Common myeloid progenitor, CD34-positive (primary cell): ENCODE measurements around the gene YIF1A.

Experiments used
- CTCF ChIA-PET: fragments of 350-600 bp; sonication (Branson Sonifier 250); formaldehyde crosslinking; loops from one replicate; lab custom pipeline; 2021; ENCODE audit warnings: antibody characterized with exemption; lab: Charles Lee
- POLR2A ChIA-PET: fragments of 350-600 bp; sonication (Branson Sonifier 250); formaldehyde crosslinking; loops from one replicate; lab custom pipeline; 2021; ENCODE audit warnings: antibody characterized with exemption; lab: Charles Lee
- DNase-seq, 3 donors: peaks; one replicate each; pipeline versions ENCODE4 v3.0.0 to v3.0.0-alpha.2; 2013
- H3K27ac ChIP-seq, 2 experiments: 1 replicate in 1 of 2; 2 replicates in 1 of 2; pipeline ENCODE4 v1.7.0; 2013; ENCODE audit warnings: inconsistent platforms in 2 of 2, low read length in 2 of 2, mild to moderate bottlenecking in 2 of 2, low read depth in 1 of 2, moderate library complexity in 1 of 2; ENCODE audit not compliant: severe bottlenecking in 2 of 2, insufficient read depth in 1 of 2, poor library complexity in 1 of 2
- H3K27me3 ChIP-seq, 5 experiments: replicated peaks in 2 of 5; 1 replicate in 3 of 5; 2 replicates in 2 of 5; pipeline versions ENCODE4 v1.6.1 to v1.7.0; 2013; ENCODE audit warnings: low read length in 4 of 5, mild to moderate bottlenecking in 2 of 5, moderate library complexity in 2 of 5, inconsistent platforms in 1 of 5; ENCODE audit not compliant: insufficient read depth in 5 of 5, control insufficient read depth in 4 of 5
- H3K36me3 ChIP-seq, 4 experiments: 1 replicate in 2 of 4; 2 replicates in 2 of 4; pipeline versions ENCODE4 v1.6.1 to v1.7.0; 2013; ENCODE audit warnings: low read length in 3 of 4, control low read depth in 1 of 4, mild to moderate bottlenecking in 1 of 4; ENCODE audit not compliant: control insufficient read depth in 4 of 4, insufficient read depth in 4 of 4
- H3K4me1 ChIP-seq, 4 experiments: 1 replicate in 3 of 4; 2 replicates in 1 of 4; pipeline versions ENCODE4 v1.6.1 to v1.7.1; 2013; ENCODE audit warnings: low read length in 3 of 4, mild to moderate bottlenecking in 3 of 4, control low read depth in 1 of 4, inconsistent platforms in 1 of 4, moderate library complexity in 1 of 4; ENCODE audit not compliant: control insufficient read depth in 4 of 4, insufficient read depth in 4 of 4; ENCODE audit errors: control extremely low read depth in 1 of 4
- H3K4me3 ChIP-seq, 7 experiments: 1 replicate in 4 of 7; 2 replicates in 3 of 7; pipeline versions ENCODE4 v1.5.1 to v1.7.0; 2013; ENCODE audit warnings: mild to moderate bottlenecking in 7 of 7, low read length in 6 of 7, moderate library complexity in 6 of 7, inconsistent platforms in 2 of 7, low read depth in 2 of 7, control low read depth in 1 of 7; ENCODE audit not compliant: insufficient read depth in 4 of 7, control insufficient read depth in 1 of 7; ENCODE audit errors: extremely low read depth in 1 of 7
- H3K9me3 ChIP-seq, 5 experiments: 1 replicate in 4 of 5; 2 replicates in 1 of 5; pipeline versions ENCODE4 v1.6.1 to v1.7.1; 2013; ENCODE audit warnings: low read length in 4 of 5, mild to moderate bottlenecking in 2 of 5, inconsistent platforms in 1 of 5, low read depth in 1 of 5, moderate library complexity in 1 of 5; ENCODE audit not compliant: control insufficient read depth in 4 of 5, insufficient read depth in 2 of 5; ENCODE audit errors: control extremely low read depth in 1 of 5
- WGBS: methylation state at CpG from one replicate; pipeline ENCODE4 v1.1.5; 2013; ENCODE audit not compliant: insufficient coverage; 5-methylcytosine and 5-hydroxymethylcytosine counted together

YIF1A gene

DNA sequence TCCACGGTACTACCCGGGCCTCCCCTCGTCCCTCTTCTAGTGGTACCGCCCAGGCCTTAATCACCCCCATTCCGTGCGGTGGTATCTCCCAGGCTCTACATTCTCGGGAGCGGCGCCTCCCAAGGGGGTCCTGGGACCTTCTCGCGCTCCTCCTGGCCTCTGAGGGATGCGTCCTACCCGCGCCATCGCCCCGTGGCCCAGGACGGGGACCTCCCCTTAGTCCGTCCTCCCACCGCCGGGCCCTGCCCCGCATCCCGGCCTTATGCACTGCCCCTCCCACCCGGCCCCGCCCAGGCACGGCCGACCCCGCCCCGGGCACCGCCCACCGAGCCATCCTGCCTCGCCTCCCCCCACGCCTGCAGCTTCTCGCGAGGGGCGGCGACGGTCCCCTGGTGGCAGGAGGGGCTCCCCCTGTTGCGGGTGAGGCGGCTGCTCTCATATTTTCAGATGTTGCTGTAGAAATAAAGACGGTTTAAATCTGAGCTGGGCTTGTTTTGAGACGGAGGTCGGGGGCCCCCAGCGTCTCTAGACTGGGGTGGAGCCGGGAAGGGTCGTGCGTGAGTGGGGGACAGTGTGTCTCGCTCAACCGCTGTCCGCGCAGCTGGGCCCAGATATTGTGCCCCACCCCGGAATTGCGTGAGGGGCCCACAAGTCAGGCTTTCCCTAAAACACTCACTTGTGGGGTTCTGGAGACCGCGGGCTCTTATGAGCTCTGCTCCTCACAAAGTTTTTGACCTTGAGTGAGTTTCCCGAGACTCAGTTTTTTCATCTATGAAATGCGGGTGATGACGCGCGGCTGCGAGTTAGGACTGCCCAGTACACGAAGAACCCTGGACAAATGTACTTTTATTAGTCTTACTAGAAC, 21.3 kb downstream of the YIF1A start:
- Histone ChIP-seq H3K4me3 (peak overlapping the region; percentile 32 to 96 (median 89)), H3K9me3 (no peaks in the 10 kb centered on the region), H3K4me1 (peaks cover 5 to 29% (median 26%) of the 10 kb centered on the region in 4 experiments), H3K27ac (peak overlapping the region; percentile 46 to 88), H3K36me3 (peaks cover 5 to 25% (median 19%) of the 10 kb centered on the region in 4 experiments), H3K27me3 (no peaks in the 10 kb centered on the region)
- under 1% methylated on average over 40 of the region's 61 CpGs for WGBS
- ChIA-PET CTCF (interaction anchor here (0.7 to 5.6 kb wide), 4 partner anchors 10 to 195 kb away, joined by 3 to 36 read pairs (median 8); partner anchors contain the start of gene YIF1A), POLR2A (interaction anchor here (0.7 to 1.3 kb wide), 3 partner anchors 10 to 149 kb away, joined by 3 to 5 read pairs (median 4); no protein-coding TSS in a partner anchor)
- DNase-seq: peak; percentile 89 to 94 (median 93)

DNA sequence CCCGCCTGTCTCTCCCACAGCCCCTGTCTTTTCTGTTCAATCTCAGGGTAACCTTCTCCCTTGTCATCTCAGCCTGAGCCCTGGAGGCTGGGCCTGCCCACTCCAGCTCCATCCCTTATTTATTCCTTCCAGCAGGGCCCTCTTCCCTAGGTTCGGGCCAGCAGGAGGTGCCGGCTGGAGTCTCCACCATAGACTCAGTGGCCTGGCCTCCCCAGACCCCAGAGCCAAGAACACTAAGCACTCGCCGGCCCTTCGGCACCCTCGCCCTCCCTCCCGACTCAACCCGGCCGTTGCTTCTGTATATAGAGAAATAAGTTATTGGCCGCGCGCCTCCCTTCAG, 21.9 kb downstream of the YIF1A start:
- ChIA-PET POLR2A (interaction anchor here (1.3 kb wide), 1 partner anchor 10 kb away, joined by 4 read pairs; no protein-coding TSS in a partner anchor), CTCF (interaction anchor here (2.9 to 5.6 kb wide), 2 partner anchors 14 to 20 kb away, joined by 14 to 36 read pairs; partner anchors contain the start of gene YIF1A)
- peak overlapping the region in 1 of 2 experiments; percentile 68 for H3K27ac ChIP-seq

DNA sequence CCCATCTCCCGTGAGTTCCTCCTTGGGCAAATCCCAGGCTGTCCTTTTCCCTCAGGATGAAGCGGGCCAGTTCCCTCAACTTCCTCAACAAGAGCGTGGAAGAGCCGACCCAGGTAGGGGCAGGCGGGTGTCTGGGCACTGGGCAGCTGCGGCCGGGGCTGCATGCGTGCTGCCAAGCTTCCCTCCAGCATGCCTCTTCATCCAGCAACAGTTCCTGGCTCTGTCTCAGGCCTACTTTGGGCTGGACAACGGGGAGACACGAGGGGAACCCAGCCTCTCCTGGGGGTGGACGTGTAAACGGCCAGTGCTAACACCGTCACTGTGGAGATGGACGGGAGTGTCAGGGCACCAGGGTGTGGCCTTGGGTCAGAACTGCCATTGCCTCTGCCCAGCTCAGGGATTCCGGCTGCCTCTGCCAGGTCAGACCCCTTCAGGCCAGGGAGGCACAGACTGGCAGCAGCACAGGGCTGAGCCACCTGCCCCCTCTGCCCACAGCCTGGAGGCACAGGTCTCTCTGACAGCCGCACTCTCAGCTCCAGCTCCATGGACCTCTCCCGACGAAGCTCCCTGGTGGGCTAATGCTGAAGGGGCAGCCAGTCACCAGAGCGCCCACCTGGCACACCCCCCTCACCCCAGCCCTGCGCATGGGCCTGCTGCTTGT, 22.4 kb downstream of the YIF1A start:
- ChIA-PET CTCF (interaction anchor here (1.0 to 5.6 kb wide), 4 partner anchors 15 to 100 kb away, joined by 3 to 36 read pairs (median 9); partner anchors contain the start of gene YIF1A), POLR2A (no interaction called here)
- Histone ChIP-seq H3K27me3 (no peaks in the 10 kb centered on the region), H3K36me3 (peaks cover 0 to 20% (median 10%) of the 10 kb centered on the region in 4 experiments), H3K4me1 (peaks cover 5 to 29% (median 26%) of the 10 kb centered on the region in 4 experiments), H3K9me3 (no peaks in the 10 kb centered on the region), H3K27ac (no peak overlapping the region), H3K4me3 (peak overlapping the region in 4 of 7 experiments; percentile 80 to 96 (median 95))
- 98% methylated on average over 20 of the region's 20 CpGs for WGBS
- no peak for DNase-seq

More for the DNA sequence above, 21.9 kb downstream of the YIF1A start:
- H3K4me1 ChIP-seq: peaks cover 5 to 29% (median 26%) of the 10 kb centered on the region in 4 experiments
- H3K9me3 ChIP-seq: no peaks in the 10 kb centered on the region
- H3K4me3 ChIP-seq: peak overlapping the region; percentile 23 to 96 (median 89)
- 16% methylated on average over 13 of the region's 13 CpGs for WGBS
- peaks cover under 1 to 22% (median 13%) of the 10 kb centered on the region in 4 experiments for H3K36me3 ChIP-seq
- no peaks in the 10 kb centered on the region for H3K27me3 ChIP-seq
- DNase-seq: no peak

DNA sequence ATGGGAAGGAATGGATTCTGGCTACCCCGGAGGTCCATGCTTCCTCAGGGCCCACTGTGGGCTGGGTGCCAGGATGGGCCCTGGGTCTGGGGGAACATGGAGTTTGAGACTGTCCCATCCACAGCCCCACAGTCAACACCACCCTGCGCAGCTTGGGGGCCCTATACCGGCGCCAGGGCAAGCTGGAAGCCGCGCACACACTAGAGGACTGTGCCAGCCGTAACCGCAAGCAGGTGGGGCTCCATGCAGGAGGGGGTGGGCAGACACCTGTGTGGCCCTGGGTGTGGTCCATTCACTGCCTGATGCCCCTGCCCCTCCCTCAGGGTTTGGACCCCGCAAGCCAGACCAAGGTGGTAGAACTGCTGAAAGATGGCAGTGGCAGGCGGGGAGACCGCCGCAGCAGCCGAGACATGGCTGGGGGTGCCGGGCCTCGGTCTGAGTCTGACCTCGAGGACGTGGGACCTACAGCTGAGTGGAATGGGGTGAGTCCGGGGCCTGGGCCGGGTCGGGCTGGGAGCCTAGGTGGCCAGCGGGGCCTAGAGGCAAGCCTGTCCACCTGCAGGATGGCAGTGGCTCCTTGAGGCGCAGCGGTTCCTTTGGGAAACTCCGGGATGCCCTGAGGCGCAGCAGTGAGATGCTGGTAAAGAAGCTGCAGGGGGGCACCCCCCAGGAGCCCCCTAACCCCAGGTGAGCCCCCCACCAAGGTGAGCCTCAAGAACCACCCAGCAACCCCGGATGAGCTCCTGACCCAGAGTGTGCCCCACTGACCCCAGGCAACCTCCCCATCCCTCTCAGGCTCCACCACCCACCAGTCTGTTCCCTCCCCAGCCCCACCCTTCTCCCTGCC, 23.2 kb downstream of the YIF1A start:
- no peak overlapping the region for H3K4me3 ChIP-seq
- ChIA-PET POLR2A (no interaction called here), CTCF (interaction anchor here (1.0 to 5.6 kb wide), 6 partner anchors 10 to 100 kb away, joined by 3 to 36 read pairs (median 6); partner anchors contain the start of gene YIF1A)
- peaks cover 5 to 29% (median 26%) of the 10 kb centered on the region in 4 experiments for H3K4me1 ChIP-seq
- no peaks in the 10 kb centered on the region for H3K9me3 ChIP-seq
- DNase-seq: no peak
- H3K27me3 ChIP-seq: no peaks in the 10 kb centered on the region
- H3K36me3 ChIP-seq: peaks cover 0 to 19% (median 9%) of the 10 kb centered on the region in 4 experiments
- WGBS: 97% methylated on average over 21 of the region's 26 CpGs
- H3K27ac ChIP-seq: no peak overlapping the region

DNA sequence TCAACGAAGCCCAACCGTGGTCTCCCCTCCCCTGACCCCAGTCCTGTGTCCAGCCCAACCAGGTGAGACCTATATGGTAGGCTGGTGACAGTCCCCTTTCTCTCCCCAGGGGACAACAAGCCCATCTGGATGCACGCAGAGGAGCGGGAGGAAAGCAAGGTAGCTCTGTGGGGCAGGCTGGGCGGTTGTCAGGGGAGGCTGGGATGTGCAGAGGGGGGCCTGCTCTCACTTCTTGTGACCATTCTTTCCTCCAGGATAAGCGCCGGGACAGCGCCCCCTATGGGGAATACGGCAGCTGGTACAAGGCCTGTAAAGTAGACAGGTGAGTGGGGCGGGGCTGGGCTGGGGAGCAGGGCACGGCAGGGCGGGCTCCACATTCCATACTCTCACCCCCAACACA, 24.0 kb downstream of the YIF1A start:
- ChIA-PET CTCF (interaction anchor here (1.1 to 1.8 kb wide), 2 partner anchors 9 to 57 kb away, joined by 3 to 8 read pairs; no protein-coding TSS in a partner anchor), POLR2A (no interaction called here)
- WGBS: 98% methylated on average over 7 of the region's 12 CpGs
- Histone ChIP-seq H3K27ac (no peak overlapping the region), H3K4me3 (no peak overlapping the region), H3K9me3 (no peaks in the 10 kb centered on the region), H3K4me1 (peaks cover 5 to 28% (median 24%) of the 10 kb centered on the region in 4 experiments), H3K36me3 (peaks cover 0 to 19% (median 6%) of the 10 kb centered on the region in 4 experiments), H3K27me3 (no peaks in the 10 kb centered on the region)
- DNase-seq: peak in 1 of 3 donors; percentile 23

DNA sequence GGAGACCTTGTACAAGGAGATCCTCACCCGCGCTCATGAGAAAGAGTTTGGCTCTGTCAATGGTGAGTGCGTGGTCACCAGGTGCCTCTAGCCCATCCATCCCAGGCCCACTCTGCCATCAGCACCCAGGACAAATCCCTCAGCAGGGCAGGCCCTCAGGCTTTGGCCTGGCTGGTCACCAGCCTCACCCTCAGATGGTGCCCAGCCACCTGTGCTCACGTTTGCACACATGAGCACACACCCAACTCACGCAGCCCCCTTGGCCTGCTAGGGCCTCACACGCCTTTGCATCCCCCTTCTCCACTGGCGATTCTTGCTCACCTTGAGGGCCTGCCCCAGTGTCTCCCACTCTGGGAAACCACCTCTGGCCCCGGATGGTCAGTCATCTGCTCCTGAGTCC, 24.6 kb downstream of the YIF1A start:
- 100% methylated on average over 7 of the region's 8 CpGs for WGBS
- no peak for DNase-seq

More for the DNA sequence above, 24.6 kb downstream of the YIF1A start:
- CTCF ChIA-PET: interaction anchor here (1.1 to 1.8 kb wide), 2 partner anchors 9 to 57 kb away, joined by 3 to 8 read pairs; no protein-coding TSS in a partner anchor
- Histone ChIP-seq H3K4me3 (no peak overlapping the region), H3K36me3 (peaks cover 0 to 19% (median 6%) of the 10 kb centered on the region in 4 experiments), H3K9me3 (no peaks in the 10 kb centered on the region), H3K4me1 (peaks cover 3 to 22% (median 19%) of the 10 kb centered on the region in 4 experiments), H3K27ac (no peak overlapping the region), H3K27me3 (no peaks in the 10 kb centered on the region)
- POLR2A ChIA-PET: no interaction called here
